ENCODE measurements around the gene SHC4. TPM values are rescaled to one million over a fixed set of nuclear protein-coding genes. Genes with fewer than 3 reads are reported as not detected.

Gene SHC4
- polyA plus RNA-seq, 1 donor from 2014 or later = 4.5 TPM

DNA sequence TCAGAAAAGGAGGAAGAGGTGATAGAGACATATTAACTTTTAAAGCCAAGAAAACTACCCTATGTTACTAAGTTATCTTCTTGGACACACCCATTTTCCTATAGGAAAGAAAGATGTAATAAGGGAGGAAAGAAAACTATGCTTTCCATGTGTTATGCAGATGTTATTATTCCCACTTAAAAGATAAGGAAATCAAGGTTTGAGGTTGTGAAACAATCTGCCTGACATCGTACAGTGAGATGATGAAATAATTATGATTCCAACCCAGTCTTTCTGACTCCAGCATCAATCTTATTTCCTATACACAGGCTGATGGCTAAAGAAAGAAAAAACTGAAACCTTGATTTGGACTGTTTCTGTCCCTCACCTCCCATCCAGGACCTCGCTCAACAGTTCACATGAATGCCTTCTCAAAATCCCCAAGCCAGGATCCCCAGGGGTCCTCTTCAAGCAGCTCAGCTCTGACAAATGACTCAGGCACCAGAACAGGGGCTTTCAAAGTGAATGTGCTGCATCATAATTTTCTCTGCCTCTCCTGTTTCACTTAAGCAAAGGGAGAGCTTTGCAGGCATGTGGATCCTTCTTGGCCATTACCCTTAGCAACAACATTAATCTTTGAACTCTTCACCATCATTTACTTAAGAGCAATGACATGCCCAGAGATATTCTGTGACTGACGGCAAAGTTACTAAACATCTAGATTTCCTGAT lies 98.2 kb downstream of the SHC4 start:
- TF ChIP-seq RAD21 (conservative IDR thresholded peaks at IDR 0.05) (no peak), POLR2AphosphoS5 (IDR thresholded peaks at IDR 0.05) (no peak), EP300 (conservative IDR thresholded peaks at IDR 0.05; ENCODE audit: poor library complexity, severe bottlenecking) (no peak), SMC3 (conservative IDR thresholded peaks at IDR 0.05; ENCODE audit: poor library complexity) (no peak), MXI1 (conservative IDR thresholded peaks at IDR 0.05; ENCODE audit: poor library complexity, severe bottlenecking) (no peak)
- TF ChIP-seq, protein P1, sequence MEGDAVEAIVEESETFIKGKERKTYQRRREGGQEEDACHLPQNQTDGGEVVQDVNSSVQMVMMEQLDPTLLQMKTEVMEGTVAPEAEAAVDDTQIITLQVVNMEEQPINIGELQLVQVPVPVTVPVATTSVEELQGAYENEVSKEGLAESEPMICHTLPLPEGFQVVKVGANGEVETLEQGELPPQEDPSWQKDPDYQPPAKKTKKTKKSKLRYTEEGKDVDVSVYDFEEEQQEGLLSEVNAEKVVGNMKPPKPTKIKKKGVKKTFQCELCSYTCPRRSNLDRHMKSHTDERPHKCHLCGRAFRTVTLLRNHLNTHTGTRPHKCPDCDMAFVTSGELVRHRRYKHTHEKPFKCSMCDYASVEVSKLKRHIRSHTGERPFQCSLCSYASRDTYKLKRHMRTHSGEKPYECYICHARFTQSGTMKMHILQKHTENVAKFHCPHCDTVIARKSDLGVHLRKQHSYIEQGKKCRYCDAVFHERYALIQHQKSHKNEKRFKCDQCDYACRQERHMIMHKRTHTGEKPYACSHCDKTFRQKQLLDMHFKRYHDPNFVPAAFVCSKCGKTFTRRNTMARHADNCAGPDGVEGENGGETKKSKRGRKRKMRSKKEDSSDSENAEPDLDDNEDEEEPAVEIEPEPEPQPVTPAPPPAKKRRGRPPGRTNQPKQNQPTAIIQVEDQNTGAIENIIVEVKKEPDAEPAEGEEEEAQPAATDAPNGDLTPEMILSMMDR (IDR thresholded peaks at IDR 0.05; ENCODE audit: poor library complexity, severe bottlenecking) = no peak
- TF ChIP-seq, protein P2, sequence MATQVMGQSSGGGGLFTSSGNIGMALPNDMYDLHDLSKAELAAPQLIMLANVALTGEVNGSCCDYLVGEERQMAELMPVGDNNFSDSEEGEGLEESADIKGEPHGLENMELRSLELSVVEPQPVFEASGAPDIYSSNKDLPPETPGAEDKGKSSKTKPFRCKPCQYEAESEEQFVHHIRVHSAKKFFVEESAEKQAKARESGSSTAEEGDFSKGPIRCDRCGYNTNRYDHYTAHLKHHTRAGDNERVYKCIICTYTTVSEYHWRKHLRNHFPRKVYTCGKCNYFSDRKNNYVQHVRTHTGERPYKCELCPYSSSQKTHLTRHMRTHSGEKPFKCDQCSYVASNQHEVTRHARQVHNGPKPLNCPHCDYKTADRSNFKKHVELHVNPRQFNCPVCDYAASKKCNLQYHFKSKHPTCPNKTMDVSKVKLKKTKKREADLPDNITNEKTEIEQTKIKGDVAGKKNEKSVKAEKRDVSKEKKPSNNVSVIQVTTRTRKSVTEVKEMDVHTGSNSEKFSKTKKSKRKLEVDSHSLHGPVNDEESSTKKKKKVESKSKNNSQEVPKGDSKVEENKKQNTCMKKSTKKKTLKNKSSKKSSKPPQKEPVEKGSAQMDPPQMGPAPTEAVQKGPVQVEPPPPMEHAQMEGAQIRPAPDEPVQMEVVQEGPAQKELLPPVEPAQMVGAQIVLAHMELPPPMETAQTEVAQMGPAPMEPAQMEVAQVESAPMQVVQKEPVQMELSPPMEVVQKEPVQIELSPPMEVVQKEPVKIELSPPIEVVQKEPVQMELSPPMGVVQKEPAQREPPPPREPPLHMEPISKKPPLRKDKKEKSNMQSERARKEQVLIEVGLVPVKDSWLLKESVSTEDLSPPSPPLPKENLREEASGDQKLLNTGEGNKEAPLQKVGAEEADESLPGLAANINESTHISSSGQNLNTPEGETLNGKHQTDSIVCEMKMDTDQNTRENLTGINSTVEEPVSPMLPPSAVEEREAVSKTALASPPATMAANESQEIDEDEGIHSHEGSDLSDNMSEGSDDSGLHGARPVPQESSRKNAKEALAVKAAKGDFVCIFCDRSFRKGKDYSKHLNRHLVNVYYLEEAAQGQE (IDR thresholded peaks at IDR 0.05; ENCODE audit: borderline replicate concordance) = no peak
- Histone ChIP-seq H3K9me3 (ENCODE audit: low read length) (no peaks in the 10 kb centered on the region), H3K36me3 (ENCODE audit: insufficient read depth, low read length) (no peaks in the 10 kb centered on the region), H3F3A (ENCODE audit: insufficient read depth, low read length, poor library complexity, severe bottlenecking) (no peaks in the 10 kb centered on the region), H2AFZ (ENCODE audit: low read depth, low read length) (no peak overlapping the region), H3K4me2 (ENCODE audit: low read length) (no peak overlapping the region), H3K9ac (ENCODE audit: low read length) (no peak overlapping the region), H3K27me3 (ENCODE audit: insufficient read depth, low read depth, low read length) (no peaks in the 10 kb centered on the region), H3K9me2 (ENCODE audit: insufficient read depth, low read length) (no peaks in the 10 kb centered on the region), H3K4me3 (ENCODE audit: low read length) (no peak overlapping the region), H4K20me1 (ENCODE audit: insufficient read depth) (no peaks in the 10 kb centered on the region), H3K79me2 (replicated peaks; ENCODE audit: insufficient read depth, low read length) (no peaks in the 10 kb centered on the region), H3K27ac (ENCODE audit: low read length) (no peak overlapping the region)

DNA sequence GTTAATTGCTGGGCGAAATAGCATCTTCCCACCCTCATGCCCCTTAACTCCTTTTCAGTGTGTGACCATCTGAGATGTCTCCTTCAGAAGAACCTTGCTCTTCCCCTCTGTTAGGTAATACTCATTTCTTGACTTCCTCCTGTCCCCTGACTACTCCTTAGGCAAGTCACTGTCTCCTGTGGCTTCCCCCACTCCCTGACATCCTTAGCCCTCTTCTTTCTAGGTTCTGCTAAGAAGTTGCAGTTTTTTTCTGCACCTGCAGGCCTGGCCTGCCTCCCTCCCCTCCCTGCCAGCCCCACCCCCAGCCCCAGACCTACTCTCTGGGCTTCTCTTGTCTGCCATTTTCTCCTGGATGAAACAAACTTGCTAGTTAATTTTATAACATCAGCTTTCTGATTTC lies 101.0 kb downstream of the SHC4 start:
- no peak overlapping the region for H3K4me2 ChIP-seq (ENCODE audit: low read length)
- H3K9ac ChIP-seq (ENCODE audit: low read length) = no peak overlapping the region
- H3K9me2 ChIP-seq (ENCODE audit: insufficient read depth, low read length) = no peaks in the 10 kb centered on the region
- no peak overlapping the region for H2AFZ ChIP-seq (ENCODE audit: low read depth, low read length)
- TF ChIP-seq TAF1 (IDR thresholded peaks at IDR 0.05; ENCODE audit: low read depth) (no peak), RAD21 (conservative IDR thresholded peaks at IDR 0.05) (no peak), EZH2 (IDR thresholded peaks at IDR 0.05; ENCODE audit: borderline replicate concordance, insufficient read depth, low read length, poor library complexity, severe bottlenecking) (no peak), EP300 (conservative IDR thresholded peaks at IDR 0.05; ENCODE audit: poor library complexity, severe bottlenecking) (no peak), POLR2AphosphoS5 (IDR thresholded peaks at IDR 0.05) (no peak), SMC3 (conservative IDR thresholded peaks at IDR 0.05; ENCODE audit: poor library complexity) (no peak), MXI1 (conservative IDR thresholded peaks at IDR 0.05; ENCODE audit: poor library complexity, severe bottlenecking) (no peak)
- TF ChIP-seq, protein P1 (IDR thresholded peaks at IDR 0.05; ENCODE audit: poor library complexity, severe bottlenecking) = no peak
- TF ChIP-seq, protein P2 (IDR thresholded peaks at IDR 0.05; ENCODE audit: borderline replicate concordance) = no peak
- H3K27ac ChIP-seq (ENCODE audit: low read length) = no peak overlapping the region
- H3K27me3 ChIP-seq (ENCODE audit: insufficient read depth, low read depth, low read length) = no peaks in the 10 kb centered on the region
- no peaks in the 10 kb centered on the region for H3K79me2 ChIP-seq (replicated peaks; ENCODE audit: insufficient read depth, low read length)
- no peaks in the 10 kb centered on the region for H3K9me3 ChIP-seq (ENCODE audit: low read length)
- no peaks in the 10 kb centered on the region for H4K20me1 ChIP-seq (ENCODE audit: insufficient read depth)
- H3K36me3 ChIP-seq (ENCODE audit: insufficient read depth, low read length) = no peaks in the 10 kb centered on the region
- no peaks in the 10 kb centered on the region for H3F3A ChIP-seq (ENCODE audit: insufficient read depth, low read length, poor library complexity, severe bottlenecking)
- H3K4me3 ChIP-seq (ENCODE audit: low read length) = no peak overlapping the region
